Gastroesophageal sphincter (tissue), 4 donors: ENCODE results near the gene PLAGL1. TPM values are rescaled to one million over a fixed set of nuclear protein-coding genes. Genes with fewer than 3 reads are reported as not detected.

Experiments used
- ATAC-seq: fragments of 150-250 bp; one replicate; pipeline ENCODE4 v1.9.1; 2016; ENCODE audit warnings: mild to moderate bottlenecking, moderate library complexity
- H3K27ac ChIP-seq, 4 donors: fragments of 200-600 bp; sonication (generic) in 3 of 4; 1 replicate in 3 of 4; 2 replicates in 1 of 4; pipeline ENCODE4 v1.5.1; 2016 to 2019
- H3K27me3 ChIP-seq: fragments of 200-600 bp; sonication (generic); one replicate; pipeline ENCODE4 v1.5.1; 2019
- H3K36me3 ChIP-seq, 2 donors: fragments of 200-600 bp; sonication (generic); one replicate each; pipeline ENCODE4 v1.5.1; 2019; ENCODE audit warnings: control low read depth in 1 of 2
- H3K4me1 ChIP-seq, 3 donors: fragments of 200-600 bp; sonication (generic); 1 replicate in 2 of 3; 2 replicates in 1 of 3; pipeline ENCODE4 v1.5.1; 2016 to 2019; ENCODE audit warnings: control low read depth in 2 of 3
- H3K4me3 ChIP-seq, 2 donors: fragments of 200-600 bp; sonication (generic); one replicate each; pipeline ENCODE4 v1.5.1; 2019; ENCODE audit warnings: mild to moderate bottlenecking in 1 of 2, moderate library complexity in 1 of 2
- H3K9me3 ChIP-seq, 3 donors: fragments of 200-600 bp; sonication (generic); one replicate each; pipeline ENCODE4 v1.5.1; 2017 to 2019; ENCODE audit warnings: control low read depth in 2 of 3
- EP300 ChIP-seq: sonication (generic); formaldehyde crosslinking; IDR thresholded peaks from one replicate; pipeline ENCODE4 v1.6.1; 2017; ENCODE audit warnings: antibody characterized with exemption, mild to moderate bottlenecking
- POLR2A ChIP-seq, 2 donors: fragments of 450-650 bp; IDR thresholded peaks; one replicate each; pipeline ENCODE4 v1.6.1; 2017; ENCODE audit warnings: antibody characterized with exemption in 2 of 2, mild to moderate bottlenecking in 2 of 2, moderate library complexity in 1 of 2
- POLR2AphosphoS5 ChIP-seq: sonication (generic); formaldehyde crosslinking; IDR thresholded peaks from one replicate; pipeline ENCODE4 v1.6.1; 2017; ENCODE audit warnings: antibody characterized with exemption
- WGBS, 2 donors: methylation state at CpG; one replicate each; pipeline ENCODE4 v1.1.5; 2018; ENCODE audit warnings: low coverage in 1 of 2; 5-methylcytosine and 5-hydroxymethylcytosine counted together
- total RNA-seq, 4 donors: library from RNA; depleted of rRNA; stranded (reverse); fragments of >200 nt; gene quantifications; one replicate each; pipeline ENCODE4 v1.1.0, GENCODE V29; 2016
- TF ChIP-seq, protein P1 (sequence below), 4 experiments: fragments of 200-600 bp in 2 of 4; fragments of 450-650 bp in 2 of 4; sonication (generic) in 1 of 4; IDR thresholded peaks; one replicate each; pipeline ENCODE4 v1.5.1; 2017 to 2019; ENCODE audit warnings: antibody characterized with exemption in 4 of 4, mild to moderate bottlenecking in 2 of 4, moderate library complexity in 2 of 4

The PLAGL1 gene
- total RNA-seq, 4 donors from 2014 or later: 13.2 to 26.3 (median 17.5) TPM

DNA sequence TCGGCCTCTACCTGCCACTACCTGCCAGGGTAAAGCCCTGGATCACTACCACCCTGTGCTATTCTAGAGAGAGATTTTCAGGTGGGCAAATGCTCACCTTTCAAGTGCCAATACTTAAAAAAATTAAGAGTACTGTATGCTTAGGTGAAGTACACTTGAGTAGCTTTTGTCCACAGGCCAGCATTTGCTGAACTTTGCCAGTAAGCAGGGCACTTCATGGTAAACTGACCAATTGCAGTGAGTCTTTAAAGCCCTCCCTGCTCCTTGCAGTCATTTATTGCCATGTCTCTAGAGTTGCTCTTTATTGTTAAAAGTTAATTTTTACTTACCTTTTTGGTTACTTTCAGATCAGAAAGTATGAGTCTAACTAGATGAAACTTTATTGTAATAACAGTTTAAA lies 58.5 kb downstream of the PLAGL1 start:
- TF ChIP-seq, protein P1, sequence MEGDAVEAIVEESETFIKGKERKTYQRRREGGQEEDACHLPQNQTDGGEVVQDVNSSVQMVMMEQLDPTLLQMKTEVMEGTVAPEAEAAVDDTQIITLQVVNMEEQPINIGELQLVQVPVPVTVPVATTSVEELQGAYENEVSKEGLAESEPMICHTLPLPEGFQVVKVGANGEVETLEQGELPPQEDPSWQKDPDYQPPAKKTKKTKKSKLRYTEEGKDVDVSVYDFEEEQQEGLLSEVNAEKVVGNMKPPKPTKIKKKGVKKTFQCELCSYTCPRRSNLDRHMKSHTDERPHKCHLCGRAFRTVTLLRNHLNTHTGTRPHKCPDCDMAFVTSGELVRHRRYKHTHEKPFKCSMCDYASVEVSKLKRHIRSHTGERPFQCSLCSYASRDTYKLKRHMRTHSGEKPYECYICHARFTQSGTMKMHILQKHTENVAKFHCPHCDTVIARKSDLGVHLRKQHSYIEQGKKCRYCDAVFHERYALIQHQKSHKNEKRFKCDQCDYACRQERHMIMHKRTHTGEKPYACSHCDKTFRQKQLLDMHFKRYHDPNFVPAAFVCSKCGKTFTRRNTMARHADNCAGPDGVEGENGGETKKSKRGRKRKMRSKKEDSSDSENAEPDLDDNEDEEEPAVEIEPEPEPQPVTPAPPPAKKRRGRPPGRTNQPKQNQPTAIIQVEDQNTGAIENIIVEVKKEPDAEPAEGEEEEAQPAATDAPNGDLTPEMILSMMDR (IDR thresholded peaks at IDR 0.05): no peak
- no peak for TF ChIP-seq EP300
- no peak for TF ChIP-seq POLR2AphosphoS5
- no peak for TF ChIP-seq POLR2A (IDR thresholded peaks at IDR 0.05)
- Histone ChIP-seq H3K9me3 (peaks cover 0 to 8% (median 0%) of the 10 kb centered on the region in 3 donors), H3K4me1 (no peaks in the 10 kb centered on the region), H3K27me3 (no peaks in the 10 kb centered on the region), H3K27ac (no peak overlapping the region), H3K4me3 (no peak overlapping the region), H3K36me3 (peaks cover 0 to 37% of the 10 kb centered on the region in 2 donors)
- no peak for ATAC-seq
- 80 to 86% methylated on average over 1 of the region's 1 CpG for WGBS, 2 donors

DNA sequence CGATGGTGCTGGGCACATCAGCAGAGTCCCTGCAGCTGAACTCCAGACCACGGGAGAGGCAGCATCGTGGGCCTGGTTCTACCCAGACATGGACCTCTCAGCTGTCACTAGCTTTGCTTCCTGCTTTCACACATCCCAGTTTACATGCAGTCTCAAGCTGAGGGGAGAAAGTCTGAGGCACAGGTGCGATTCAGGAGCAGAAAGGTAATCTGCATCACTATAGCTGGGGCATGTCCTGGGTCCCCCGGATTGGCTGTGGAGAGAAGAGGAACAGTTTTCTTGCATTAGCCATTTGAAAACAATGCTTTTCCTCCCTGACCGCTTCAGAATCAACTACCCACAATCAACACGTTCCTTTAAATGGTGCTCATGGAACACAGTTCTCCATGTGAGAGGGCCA lies 59.9 kb downstream of the PLAGL1 start:
- WGBS, 2 donors: 93 to 96% methylated on average over 2 to 3 of the region's 7 CpGs

DNA sequence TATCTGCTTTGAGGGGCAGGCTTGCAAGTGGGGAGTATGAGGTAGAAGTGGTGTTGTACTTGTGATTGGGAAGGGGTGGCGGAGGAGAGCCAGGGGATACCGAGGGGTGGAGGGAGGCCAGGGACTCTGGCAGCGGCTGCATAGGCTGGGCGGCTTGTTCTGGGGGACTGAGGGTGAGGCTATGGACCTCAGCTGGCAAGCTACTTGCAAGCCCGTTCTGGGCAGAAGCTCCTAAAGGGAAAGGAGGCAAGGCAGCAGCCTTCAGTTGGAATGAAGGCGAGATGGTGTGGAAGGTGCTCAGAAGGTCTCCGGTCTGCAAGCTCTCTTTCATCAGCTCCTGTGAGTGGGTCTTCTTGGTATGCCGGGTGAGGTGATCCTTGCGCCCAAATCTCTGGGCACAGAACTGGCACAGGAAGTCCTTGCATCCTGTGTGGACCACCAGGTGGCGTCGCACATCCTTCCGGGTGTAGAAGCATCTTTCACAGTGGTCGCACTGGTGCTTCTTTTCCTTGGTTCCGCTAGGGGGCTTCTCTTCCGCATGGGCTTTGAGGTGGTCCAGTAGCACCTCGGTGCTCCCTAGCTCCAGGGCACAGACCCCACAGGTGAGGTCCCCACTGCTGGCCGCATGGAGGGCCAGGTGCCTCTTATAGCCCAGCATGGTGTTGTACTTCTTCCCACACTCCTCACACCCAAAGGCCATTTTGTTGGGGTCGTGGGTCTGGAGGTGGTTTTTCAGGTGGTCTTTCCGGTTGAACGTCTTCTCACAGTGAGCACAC lies 66.0 kb downstream of the PLAGL1 start:
- Histone ChIP-seq H3K9me3 (peaks cover 0 to 3% (median 0%) of the 10 kb centered on the region in 3 donors), H3K27me3 (no peaks in the 10 kb centered on the region), H3K4me1 (no peaks in the 10 kb centered on the region), H3K36me3 (peaks cover 0 to 11% of the 10 kb centered on the region in 2 donors), H3K27ac (no peak overlapping the region), H3K4me3 (no peak overlapping the region)
- no peak for TF ChIP-seq POLR2A (IDR thresholded peaks at IDR 0.05)
- TF ChIP-seq, protein P1 (IDR thresholded peaks at IDR 0.05): peak in 3 of 4 experiments; percentile 33 to 54 (median 34)
- TF ChIP-seq POLR2AphosphoS5: no peak
- ATAC-seq: peak; percentile 10
- WGBS, 2 donors: 66 to 74% methylated on average over 5 to 10 of the region's 20 CpGs

More for the DNA sequence above, 59.9 kb downstream of the PLAGL1 start:
- TF ChIP-seq, protein P1 (IDR thresholded peaks at IDR 0.05): no peak
- peaks cover 0 to 37% of the 10 kb centered on the region in 2 donors for H3K36me3 ChIP-seq
- no peaks in the 10 kb centered on the region for H3K4me1 ChIP-seq
- no peak overlapping the region for H3K27ac ChIP-seq
- no peak overlapping the region for H3K4me3 ChIP-seq
- peaks cover 0 to 8% (median 0%) of the 10 kb centered on the region in 3 donors for H3K9me3 ChIP-seq
- H3K27me3 ChIP-seq: no peaks in the 10 kb centered on the region
- ATAC-seq: no peak

DNA sequence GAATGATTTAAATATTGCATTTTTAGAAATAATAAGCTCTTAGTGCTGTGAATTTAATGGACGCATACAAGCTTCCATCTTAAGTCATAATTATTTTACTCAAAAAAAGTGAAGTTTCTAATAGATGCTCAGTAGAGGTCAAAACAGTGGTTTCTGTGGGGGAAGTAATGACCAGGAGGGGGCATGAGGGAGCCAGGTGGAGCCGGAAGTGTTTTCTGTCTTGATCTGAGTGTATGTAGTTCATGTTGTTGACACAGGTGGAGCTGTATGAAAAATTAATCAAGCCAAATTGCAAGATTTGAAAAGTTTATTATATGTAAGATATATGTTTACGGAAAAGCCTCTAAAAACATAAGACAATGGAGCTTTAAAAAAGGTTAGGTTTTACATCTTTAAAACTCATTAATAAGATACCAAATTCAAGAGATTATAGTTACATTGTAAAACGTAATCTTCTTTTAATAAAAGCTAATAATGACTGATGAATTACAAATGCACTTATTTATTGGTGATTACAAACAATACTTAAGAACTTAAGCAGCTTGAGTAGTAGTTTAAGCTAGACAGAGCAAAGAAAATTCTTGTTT lies 68.0 kb downstream of the PLAGL1 start:
- Histone ChIP-seq H3K27me3 (no peaks in the 10 kb centered on the region), H3K36me3 (no peaks in the 10 kb centered on the region), H3K9me3 (no peaks in the 10 kb centered on the region), H3K4me3 (no peak overlapping the region), H3K27ac (no peak overlapping the region), H3K4me1 (no peaks in the 10 kb centered on the region)
- no peak for TF ChIP-seq EP300
- TF ChIP-seq, protein P1 (IDR thresholded peaks at IDR 0.05): peak; percentile 27 to 55 (median 38)
- 37 to 57% methylated on average over 4 of the region's 4 CpGs for WGBS, 2 donors
- no peak for ATAC-seq

DNA sequence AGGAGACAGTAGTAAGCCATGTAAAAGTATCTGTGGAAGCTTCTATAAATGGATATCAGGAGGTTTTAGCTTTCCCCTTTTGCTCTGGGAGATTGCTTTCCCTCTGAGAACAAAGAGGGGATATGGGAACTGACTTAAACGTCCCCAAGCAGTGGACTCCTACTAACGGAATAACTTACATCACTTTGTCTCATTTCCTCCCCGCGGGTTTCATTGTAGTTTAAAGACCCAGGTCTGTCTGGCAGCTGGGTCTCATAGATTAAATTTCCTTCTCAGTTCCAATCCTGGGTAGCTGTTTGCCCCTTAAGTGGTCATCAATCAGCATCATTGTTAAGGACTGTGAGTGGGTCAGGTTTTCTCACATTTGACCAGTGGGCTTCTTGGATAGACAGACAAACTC lies 68.7 kb downstream of the PLAGL1 start:
- WGBS, 2 donors: 56 to 60% methylated on average over 4 of the region's 4 CpGs
- Histone ChIP-seq H3K4me1 (no peaks in the 10 kb centered on the region), H3K9me3 (no peaks in the 10 kb centered on the region), H3K27ac (no peak overlapping the region), H3K4me3 (no peak overlapping the region), H3K36me3 (no peaks in the 10 kb centered on the region), H3K27me3 (no peaks in the 10 kb centered on the region)
- TF ChIP-seq POLR2AphosphoS5 (no peak), EP300 (no peak), POLR2A (IDR thresholded peaks at IDR 0.05) (no peak)
- TF ChIP-seq, protein P1 (IDR thresholded peaks at IDR 0.05): no peak
- ATAC-seq: no peak
